ENCODE measurements around the gene CDYL. TPM values are rescaled to one million over a fixed set of nuclear protein-coding genes. Genes with fewer than 3 reads are reported as not detected.

Gene CDYL
- total and polyA plus RNA-seq, 9 donors, result 9.9 to 71.3 (median 45.1) TPM

- H3K4me1 ChIP-seq (ENCODE audit: insufficient read depth), result no peaks in the 10 kb centered on the region
- TF ChIP-seq CTCF (IDR thresholded peaks at IDR 0.05) (no peak), POLR2A (IDR thresholded peaks at IDR 0.05) (no peak), EP300 (IDR thresholded peaks at IDR 0.05) (no peak)
- no peaks in the 10 kb centered on the region for H3K36me3 ChIP-seq
- H3K27me3 ChIP-seq, result no peaks in the 10 kb centered on the region
- H3K9me3 ChIP-seq, result no peaks in the 10 kb centered on the region
- intact Hi-C loops (cut with DNase I), result no loop called here
- no peak overlapping the region for H3K4me3 ChIP-seq
- no peak overlapping the region for H3K27ac ChIP-seq
- WGBS, 3 donors, result 83 to 97% (median 84%) methylated on average over 1 of the region's 1 CpG
- no peak for DNase-seq
These were observed 39.8 kb upstream of the CDYL start for GRCh38 chr6:4736371-4736873.

GRCh38 chr6:4740032-4740431 is 36.2 kb upstream of the CDYL start:
- WGBS, 3 donors, result 43 to 50% (median 44%) methylated on average over 6 of the region's 6 CpGs
- Histone ChIP-seq H3K4me1 (ENCODE audit: insufficient read depth) (no peaks in the 10 kb centered on the region), H3K4me3 (no peak overlapping the region), H3K27ac (no peak overlapping the region), H3K36me3 (no peaks in the 10 kb centered on the region), H3K9me3 (no peaks in the 10 kb centered on the region), H3K27me3 (no peaks in the 10 kb centered on the region)
- TF ChIP-seq POLR2A (IDR thresholded peaks at IDR 0.05) (no peak), EP300 (IDR thresholded peaks at IDR 0.05) (no peak), CTCF (IDR thresholded peaks at IDR 0.05) (no peak)
- DNase-seq, result no peak
- intact Hi-C loops (cut with DNase I), result no loop called here

GRCh38 chr6:4743062-4743461 is 33.1 kb upstream of the CDYL start:
- intact Hi-C loops (cut with DNase I), result no loop called here
- 30 to 44% (median 33%) methylated on average over 2 of the region's 2 CpGs for WGBS, 3 donors
- Histone ChIP-seq H3K4me1 (ENCODE audit: insufficient read depth) (no peaks in the 10 kb centered on the region), H3K4me3 (no peak overlapping the region), H3K9me3 (no peaks in the 10 kb centered on the region), H3K27ac (no peak overlapping the region), H3K27me3 (no peaks in the 10 kb centered on the region), H3K36me3 (no peaks in the 10 kb centered on the region)
- TF ChIP-seq CTCF (IDR thresholded peaks at IDR 0.05), result no peak
- TF ChIP-seq POLR2A (IDR thresholded peaks at IDR 0.05), result no peak
- TF ChIP-seq EP300 (IDR thresholded peaks at IDR 0.05), result no peak
- DNase-seq, result no peak

GRCh38 chr6:4743926-4744325 is 32.3 kb upstream of the CDYL start:
- TF ChIP-seq EP300 (IDR thresholded peaks at IDR 0.05), result no peak
- no peak for TF ChIP-seq POLR2A (IDR thresholded peaks at IDR 0.05)
- TF ChIP-seq CTCF (IDR thresholded peaks at IDR 0.05), result no peak
- H3K36me3 ChIP-seq, result no peaks in the 10 kb centered on the region
- intact Hi-C loops (cut with DNase I), result no loop called here

More at GRCh38 chr6:4743926-4744325, 32.3 kb upstream of the CDYL start:
- 66 to 71% (median 68%) methylated on average over 5 of the region's 5 CpGs for WGBS, 3 donors
- DNase-seq, result no peak
- Histone ChIP-seq H3K27ac (no peak overlapping the region), H3K4me1 (ENCODE audit: insufficient read depth) (no peaks in the 10 kb centered on the region), H3K27me3 (no peaks in the 10 kb centered on the region), H3K4me3 (no peak overlapping the region), H3K9me3 (no peaks in the 10 kb centered on the region)

Measured in ovary (tissue), 9 donors.